ENCODE data around the gene TMX3. TPM values are rescaled to one million over a fixed set of nuclear protein-coding genes. Genes with fewer than 3 reads are reported as not detected.

Gene TMX3
- total RNA-seq, 6 donors from 2014 or later = 25.0 to 67.1 (median 50.8) TPM

DNA sequence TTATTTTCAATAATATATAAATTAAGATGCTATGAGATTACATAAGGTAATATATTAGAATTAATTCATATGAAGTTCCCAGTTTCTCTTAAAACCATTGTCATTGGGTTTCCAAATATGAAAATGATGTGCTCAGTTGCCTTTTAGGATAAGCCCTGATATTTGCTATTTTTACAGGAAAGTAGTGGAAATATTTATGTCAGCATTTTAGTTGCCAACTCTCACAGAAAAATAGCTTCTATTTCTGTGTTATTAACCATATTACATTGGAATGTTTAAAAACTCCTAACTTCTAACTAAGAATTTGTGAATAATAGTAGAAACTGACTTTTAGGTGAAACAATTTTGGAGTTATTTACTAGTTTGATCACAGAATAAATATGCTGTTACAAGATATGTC is 74.0 kb downstream of the TMX3 start:
- no peaks in the 10 kb centered on the region for H3K4me1 ChIP-seq
- DNase-seq (no peak), ATAC-seq (ENCODE audit: low FRiP score in 2 of 2) (no peak)
- no peaks in the 10 kb centered on the region for H3K9me3 ChIP-seq
- TF ChIP-seq, protein P1, sequence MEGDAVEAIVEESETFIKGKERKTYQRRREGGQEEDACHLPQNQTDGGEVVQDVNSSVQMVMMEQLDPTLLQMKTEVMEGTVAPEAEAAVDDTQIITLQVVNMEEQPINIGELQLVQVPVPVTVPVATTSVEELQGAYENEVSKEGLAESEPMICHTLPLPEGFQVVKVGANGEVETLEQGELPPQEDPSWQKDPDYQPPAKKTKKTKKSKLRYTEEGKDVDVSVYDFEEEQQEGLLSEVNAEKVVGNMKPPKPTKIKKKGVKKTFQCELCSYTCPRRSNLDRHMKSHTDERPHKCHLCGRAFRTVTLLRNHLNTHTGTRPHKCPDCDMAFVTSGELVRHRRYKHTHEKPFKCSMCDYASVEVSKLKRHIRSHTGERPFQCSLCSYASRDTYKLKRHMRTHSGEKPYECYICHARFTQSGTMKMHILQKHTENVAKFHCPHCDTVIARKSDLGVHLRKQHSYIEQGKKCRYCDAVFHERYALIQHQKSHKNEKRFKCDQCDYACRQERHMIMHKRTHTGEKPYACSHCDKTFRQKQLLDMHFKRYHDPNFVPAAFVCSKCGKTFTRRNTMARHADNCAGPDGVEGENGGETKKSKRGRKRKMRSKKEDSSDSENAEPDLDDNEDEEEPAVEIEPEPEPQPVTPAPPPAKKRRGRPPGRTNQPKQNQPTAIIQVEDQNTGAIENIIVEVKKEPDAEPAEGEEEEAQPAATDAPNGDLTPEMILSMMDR (IDR thresholded peaks at IDR 0.05) = no peak
- no peak for TF ChIP-seq POLR2A (IDR thresholded peaks at IDR 0.05)
- TF ChIP-seq EP300 (IDR thresholded peaks at IDR 0.05) = no peak
- no peak for TF ChIP-seq POLR2AphosphoS5 (IDR thresholded peaks at IDR 0.05)
- H3K27me3 ChIP-seq = no peaks in the 10 kb centered on the region
- no peaks in the 10 kb centered on the region for H3K36me3 ChIP-seq
- H3K27ac ChIP-seq = no peak overlapping the region
- no peak overlapping the region for H3K4me3 ChIP-seq

DNA sequence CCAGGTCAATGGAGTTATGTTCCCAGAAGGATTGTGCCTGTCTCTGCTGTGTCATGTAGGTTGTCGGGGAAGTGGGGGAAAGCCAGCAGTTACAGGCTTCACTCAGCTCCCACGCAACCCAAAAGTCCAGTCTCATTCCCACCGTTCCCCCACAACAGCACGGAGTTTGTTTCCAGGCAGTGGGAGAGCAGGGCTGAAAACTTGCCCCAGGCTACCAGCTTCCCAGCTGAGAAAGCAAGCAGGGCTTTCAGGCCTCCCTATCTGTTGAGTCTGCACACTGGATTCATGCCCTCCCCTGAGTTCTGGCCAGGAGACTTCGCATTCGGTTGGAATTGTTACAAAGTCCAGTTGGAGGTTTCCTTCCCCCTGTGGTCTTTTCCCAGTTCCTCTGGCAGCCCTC is 76.3 kb downstream of the TMX3 start:
- 92 to 94% methylated on average over 6 of the region's 6 CpGs for WGBS, 2 donors
- DNase-seq (no peak), ATAC-seq (ENCODE audit: low FRiP score in 2 of 2) (no peak)
- TF ChIP-seq, protein P1 (IDR thresholded peaks at IDR 0.05) = no peak
- TF ChIP-seq POLR2AphosphoS5 (IDR thresholded peaks at IDR 0.05) (no peak), POLR2A (IDR thresholded peaks at IDR 0.05) (no peak), EP300 (IDR thresholded peaks at IDR 0.05) (no peak)
- H3K4me3 ChIP-seq = no peak overlapping the region
- H3K36me3 ChIP-seq = no peaks in the 10 kb centered on the region
- H3K27me3 ChIP-seq = no peaks in the 10 kb centered on the region
- no peaks in the 10 kb centered on the region for H3K4me1 ChIP-seq
- no peak overlapping the region for H3K27ac ChIP-seq
- no peaks in the 10 kb centered on the region for H3K9me3 ChIP-seq

DNA sequence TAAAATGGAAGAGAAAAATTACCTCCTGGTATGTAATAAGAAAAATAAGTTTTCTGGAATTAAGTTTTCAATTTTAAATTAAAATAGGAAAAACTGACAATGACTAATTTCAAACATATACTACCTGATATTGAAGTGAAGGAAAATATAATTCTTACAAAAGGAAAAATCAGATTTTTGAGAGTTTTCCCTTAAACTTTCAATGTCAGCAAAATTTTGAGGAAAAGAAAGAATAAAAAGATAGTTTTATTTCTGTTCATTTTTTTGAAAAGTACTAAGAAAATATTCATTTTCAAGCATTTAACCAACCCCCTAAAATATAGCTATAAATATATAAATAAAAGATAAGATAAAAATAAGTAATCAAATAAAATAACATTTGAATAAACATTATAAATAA is 87.1 kb downstream of the TMX3 start:
- TF ChIP-seq, protein P1 (IDR thresholded peaks at IDR 0.05) = no peak
- TF ChIP-seq POLR2AphosphoS5 (IDR thresholded peaks at IDR 0.05) (no peak), POLR2A (IDR thresholded peaks at IDR 0.05) (no peak), EP300 (IDR thresholded peaks at IDR 0.05) (no peak)
- DNase-seq = no peak
- Histone ChIP-seq H3K4me1 (no peaks in the 10 kb centered on the region), H3K36me3 (no peaks in the 10 kb centered on the region), H3K27ac (no peak overlapping the region), H3K4me3 (no peak overlapping the region), H3K9me3 (no peaks in the 10 kb centered on the region), H3K27me3 (no peaks in the 10 kb centered on the region)
- no peak for ATAC-seq (ENCODE audit: low FRiP score in 2 of 2)

Other genes with a start within 250 kb of the TMX3 start
- gene CCDC102B, start 83.0 kb upstream of the TMX3 start, total RNA-seq = 10 to 100 TPM in 5 of 6 donors, 1 to 10 TPM in 1; 6.2 to 51.3 (median 20.3) TPM

Measured in upper lobe of left lung (tissue), 6 donors.